Measurements from ENCODE around the gene CARD9. TPM values are rescaled to one million over a fixed set of nuclear protein-coding genes. Genes with fewer than 3 reads are reported as not detected.
A peak's percentile ranks its signal among the peaks of the same experiment; 100 is the strongest.
"Not testable (repeated sequence)": the region's sequence is repeated elsewhere in the genome, so short reads cannot be mapped to it uniquely, and the experiment has no call there.

The CARD9 gene
- 0.41 TPM for total RNA-seq

DNA sequence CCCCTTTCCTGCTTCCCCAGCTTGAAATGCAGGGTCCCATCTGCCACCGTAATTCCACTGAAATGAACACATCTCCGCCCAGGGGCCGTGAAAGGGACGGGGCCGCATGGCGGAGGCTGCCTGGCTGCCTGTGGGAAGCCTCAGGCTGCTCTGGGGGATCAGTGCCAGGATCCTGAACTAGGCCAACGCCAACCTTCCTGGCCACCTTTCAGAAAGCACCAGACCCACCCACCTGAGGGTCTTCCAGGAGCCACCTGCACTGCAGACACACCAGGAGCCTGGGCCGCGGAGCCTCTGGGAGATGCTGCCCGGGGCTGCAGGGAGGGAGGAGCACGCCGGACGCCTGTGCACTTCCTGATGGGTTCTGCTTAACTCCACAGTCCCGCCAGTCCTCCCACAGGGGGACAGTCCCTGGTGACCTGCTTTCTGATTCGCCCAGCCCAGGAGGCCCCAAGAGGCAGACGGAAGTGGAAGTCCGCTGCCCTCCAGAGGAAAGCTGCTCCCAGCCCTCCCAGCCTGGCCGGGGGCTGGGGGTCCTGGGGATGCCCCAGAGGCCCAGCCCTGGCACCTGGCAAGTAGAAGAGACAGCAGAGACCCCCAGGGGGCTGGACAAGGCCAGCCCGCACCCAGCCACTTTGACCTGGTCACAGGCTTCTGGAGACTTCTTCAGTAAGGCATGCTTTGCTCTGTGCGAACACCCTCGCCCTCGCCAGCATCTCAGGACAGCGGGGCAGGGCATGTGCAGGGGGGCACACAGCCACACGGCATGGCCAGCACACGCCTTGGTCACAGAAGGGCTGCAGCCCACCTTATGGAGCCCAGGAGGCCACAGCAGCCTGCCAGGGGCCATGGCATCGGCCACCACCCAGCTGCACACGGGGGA is at the start of gene CARD9:
CARD9 (minus strand) TSS at position 370 of the 883 bp plus-strand sequence. CDS start 1,591 bp downstream, outside the sequence.
- FAIRE-seq (no peak), DNase-seq (ENCODE audit: low spot score in 2 of 2) (no peak)

GRCh38 chr9:136422876-136423275 is 49.4 kb upstream of the CARD9 start:
- DNase-seq (ENCODE audit: low spot score in 2 of 2) (no peak), FAIRE-seq (no peak)

GRCh38 chr9:136421791-136422190 is 48.3 kb upstream of the CARD9 start:
- FAIRE-seq, result no peak
- DNase-seq (ENCODE audit: low spot score in 2 of 2), result no peak

DNA sequence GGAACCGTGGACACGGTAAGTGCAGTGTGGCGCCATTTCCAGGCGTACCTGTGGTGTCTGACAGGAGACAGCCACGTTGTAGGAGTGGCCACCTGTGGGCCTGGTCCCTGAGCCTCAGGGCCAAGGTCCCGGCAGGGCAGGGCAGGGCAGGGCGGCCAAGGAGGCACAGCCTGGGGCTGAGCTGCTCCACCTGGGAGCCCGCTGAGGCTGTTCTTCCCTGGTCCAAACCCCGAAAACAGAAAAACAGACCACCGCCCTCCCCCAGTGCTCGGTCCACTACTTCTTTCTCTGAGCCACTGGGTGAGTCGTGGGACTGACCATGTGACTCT is 45.6 kb upstream of the CARD9 start:
- DNase-seq (ENCODE audit: low spot score in 2 of 2) (no peak), FAIRE-seq (no peak)

DNA sequence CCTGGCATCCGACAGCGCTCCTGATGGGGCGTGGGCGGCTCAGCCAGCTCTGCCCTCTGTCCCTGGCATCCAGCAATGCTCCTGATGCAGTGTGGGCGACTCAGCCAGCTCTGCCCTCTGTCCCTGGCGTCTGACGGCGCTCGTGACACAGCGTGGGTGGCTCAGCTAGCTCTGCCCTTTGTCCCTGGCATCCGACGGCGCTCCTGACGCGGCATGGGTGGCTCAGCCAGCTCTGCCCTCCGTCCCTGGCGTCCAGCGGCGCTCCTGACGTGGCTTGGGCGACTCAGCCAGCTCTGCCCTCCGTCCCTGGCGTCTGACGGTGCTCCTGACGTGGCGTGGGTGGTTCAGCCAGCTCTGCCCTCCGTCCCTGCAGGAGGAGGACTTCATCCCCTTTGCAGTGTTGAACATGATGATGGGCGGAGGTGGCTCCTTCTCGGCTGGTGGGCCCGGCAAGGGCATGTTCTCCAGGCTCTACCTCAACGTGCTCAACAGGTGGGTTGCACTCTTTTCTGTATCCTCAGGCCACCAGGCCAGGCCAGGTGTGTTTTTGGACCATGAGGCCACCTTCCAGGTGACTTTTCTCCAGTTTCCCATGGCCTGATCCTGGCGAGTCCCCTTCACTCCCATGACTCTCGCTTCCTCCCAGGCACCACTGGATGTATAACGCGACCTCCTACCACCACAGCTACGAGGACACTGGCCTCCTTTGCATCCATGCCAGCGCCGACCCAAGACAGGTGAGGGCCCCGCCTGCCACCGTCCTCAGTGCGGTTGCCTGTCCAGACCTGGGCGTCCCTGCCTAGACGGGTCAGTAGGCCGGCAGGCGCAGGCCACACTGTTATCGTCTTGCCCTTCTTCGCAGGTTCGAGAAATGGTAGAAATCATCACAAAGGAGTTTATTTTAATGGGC is 45.0 kb upstream of the CARD9 start:
- DNase-seq (ENCODE audit: low spot score in 2 of 2), result no peak
- no peak for FAIRE-seq

- no peak for FAIRE-seq
Measured at GRCh38 chr9:136416914-136417313, 43.4 kb upstream of the CARD9 start.

GRCh38 chr9:136416427-136416826 is 43.0 kb upstream of the CARD9 start:
- DNase-seq (ENCODE audit: low spot score in 2 of 2), result no peak
- no peak for FAIRE-seq

More at GRCh38 chr9:136416914-136417313, 43.4 kb upstream of the CARD9 start:
- no peak for DNase-seq (ENCODE audit: low spot score in 2 of 2)

DNA sequence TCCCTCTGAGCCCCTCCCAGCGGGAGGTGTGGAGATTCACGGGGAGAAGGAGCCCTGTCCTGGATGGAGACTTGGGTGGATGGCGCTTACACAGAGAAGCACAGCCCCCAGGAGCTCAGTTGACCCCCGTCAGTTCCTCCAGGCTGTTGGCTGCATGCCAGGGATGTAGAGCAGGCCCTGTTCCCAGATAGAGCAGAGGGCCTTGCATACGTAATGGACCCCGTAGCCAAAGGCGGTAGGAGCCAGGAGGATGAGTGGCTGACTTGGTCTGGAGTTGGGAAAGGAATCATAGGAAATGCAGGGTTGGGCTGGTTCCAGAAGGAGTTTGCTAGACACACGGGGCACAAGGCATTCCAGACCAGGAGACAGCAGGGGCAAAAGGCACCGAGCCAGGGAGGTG is 39.5 kb upstream of the CARD9 start:
- DNase-seq (ENCODE audit: low spot score in 2 of 2), result no peak
- FAIRE-seq, result no peak

DNA sequence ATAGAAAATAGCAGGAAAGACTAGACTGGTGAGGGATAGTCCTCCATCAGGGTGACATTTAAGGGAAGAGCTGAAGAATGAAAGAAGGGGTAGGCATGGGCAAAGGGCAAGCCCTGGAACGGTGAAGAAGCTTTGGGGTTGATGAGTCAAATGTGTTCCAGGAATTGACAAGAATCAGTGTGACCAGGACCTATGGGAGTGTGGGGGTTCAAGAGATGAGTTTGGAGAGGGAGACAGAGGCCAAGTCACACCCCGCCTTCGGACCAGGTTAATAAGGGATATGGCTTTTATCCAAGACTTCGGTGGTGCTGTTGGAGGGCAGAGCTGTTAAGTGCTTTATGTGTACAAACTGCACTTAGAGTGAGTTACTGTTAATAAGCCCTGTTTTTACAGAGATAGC is 37.9 kb upstream of the CARD9 start:
- no peak for DNase-seq (ENCODE audit: low spot score in 2 of 2)
- no peak for FAIRE-seq

GRCh38 chr9:136410500-136411287 is 37.2 kb upstream of the CARD9 start, which contains the start of the genes ENTR1 and PMPCA:
Gene ENTR1, minus strand, starts transcription at chr9:136410614. Its CDS starts 217 bp downstream, at chr9:136410397.
Gene PMPCA, plus strand, starts transcription at chr9:136410658. Its CDS starts 11 bp downstream, at chr9:136410669.
- DNase-seq (ENCODE audit: low spot score in 2 of 2), result peak; percentile 99 to 100

DNA sequence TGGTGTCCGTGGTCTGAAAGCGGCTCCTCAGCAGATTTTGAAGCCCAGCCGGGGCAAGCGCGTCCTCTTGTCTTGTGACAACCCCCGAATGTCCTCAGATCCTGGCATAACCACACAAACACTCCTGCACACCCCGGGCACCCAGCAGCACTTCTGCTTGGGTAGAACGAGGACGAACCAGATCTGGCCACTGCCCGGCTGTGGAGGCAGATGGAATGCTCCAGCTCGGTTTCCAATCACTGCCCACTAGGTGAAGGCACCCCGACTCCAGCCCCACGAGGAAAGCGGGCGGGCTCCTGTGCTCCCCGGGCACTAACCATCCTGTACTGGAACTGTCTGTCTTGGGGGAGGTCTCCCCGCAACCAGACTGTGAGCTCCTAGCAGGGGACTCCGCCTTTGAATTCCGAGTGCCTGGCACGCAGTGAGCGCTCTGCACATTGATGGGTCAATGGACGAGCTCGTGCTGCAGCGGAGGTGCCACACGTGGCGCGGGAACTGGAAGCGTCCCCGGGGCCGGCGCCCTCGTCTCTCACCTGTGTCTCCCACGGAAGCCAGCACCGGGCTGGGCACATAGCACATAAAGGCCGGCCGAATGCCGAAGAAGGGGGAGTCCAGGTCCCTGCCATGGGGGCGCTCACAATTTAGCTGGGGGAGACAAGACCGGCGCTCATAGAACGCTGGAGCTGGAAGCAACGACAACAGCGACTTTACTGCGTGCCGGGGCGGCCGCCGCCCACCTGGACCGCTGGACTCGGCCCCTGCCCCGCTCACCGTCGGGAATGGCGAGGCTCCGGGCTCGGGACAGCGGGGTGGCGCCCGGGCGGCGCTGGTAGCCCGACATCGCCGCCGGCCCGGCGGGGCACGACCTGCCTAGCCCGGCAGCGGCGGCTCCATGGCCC is 36.3 kb upstream of the CARD9 start:
- DNase-seq (ENCODE audit: low spot score in 2 of 2) (peak in 1 of 2 donors; percentile 62), FAIRE-seq (no peak)

More at GRCh38 chr9:136410500-136411287, 37.2 kb upstream of the CARD9 start, which contains the start of the genes ENTR1 and PMPCA:
- FAIRE-seq, result no peak

GRCh38 chr9:136407911-136408310 is 34.4 kb upstream of the CARD9 start:
- no peak for FAIRE-seq

GRCh38 chr9:136407061-136407460 is 33.6 kb upstream of the CARD9 start:
- DNase-seq (ENCODE audit: low spot score in 2 of 2); FAIRE-seq: not testable (repeated sequence)

More at GRCh38 chr9:136407911-136408310, 34.4 kb upstream of the CARD9 start:
- DNase-seq (ENCODE audit: low spot score in 2 of 2), result no peak

GRCh38 chr9:136405904-136406303 is 32.4 kb upstream of the CARD9 start:
- DNase-seq (ENCODE audit: low spot score in 2 of 2); FAIRE-seq: not testable (repeated sequence)

DNA sequence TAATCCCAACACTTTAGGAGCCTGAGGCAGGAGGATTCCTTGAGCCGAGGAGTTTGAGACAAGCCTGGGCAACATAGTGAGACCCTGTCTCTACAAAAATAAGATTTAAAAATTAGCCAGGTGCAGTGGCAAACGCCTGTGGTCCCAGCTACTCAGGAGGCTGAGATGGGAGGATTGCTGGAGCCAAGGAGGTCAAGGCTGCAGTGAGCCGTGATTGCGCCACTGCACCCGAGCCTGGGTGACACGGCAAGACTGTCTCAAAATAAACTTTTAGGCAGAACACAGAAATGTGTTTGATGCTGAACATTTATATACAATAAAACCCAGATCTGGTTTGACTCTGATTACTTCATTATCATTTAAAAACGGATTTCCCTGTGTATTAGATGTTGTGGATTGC is 32.0 kb upstream of the CARD9 start:
- no peak for DNase-seq (ENCODE audit: low spot score in 2 of 2)
- no peak for FAIRE-seq

GRCh38 chr9:136404801-136405136 is 31.3 kb upstream of the CARD9 start:
- DNase-seq (ENCODE audit: low spot score in 2 of 2), result no peak
- no peak for FAIRE-seq

DNA sequence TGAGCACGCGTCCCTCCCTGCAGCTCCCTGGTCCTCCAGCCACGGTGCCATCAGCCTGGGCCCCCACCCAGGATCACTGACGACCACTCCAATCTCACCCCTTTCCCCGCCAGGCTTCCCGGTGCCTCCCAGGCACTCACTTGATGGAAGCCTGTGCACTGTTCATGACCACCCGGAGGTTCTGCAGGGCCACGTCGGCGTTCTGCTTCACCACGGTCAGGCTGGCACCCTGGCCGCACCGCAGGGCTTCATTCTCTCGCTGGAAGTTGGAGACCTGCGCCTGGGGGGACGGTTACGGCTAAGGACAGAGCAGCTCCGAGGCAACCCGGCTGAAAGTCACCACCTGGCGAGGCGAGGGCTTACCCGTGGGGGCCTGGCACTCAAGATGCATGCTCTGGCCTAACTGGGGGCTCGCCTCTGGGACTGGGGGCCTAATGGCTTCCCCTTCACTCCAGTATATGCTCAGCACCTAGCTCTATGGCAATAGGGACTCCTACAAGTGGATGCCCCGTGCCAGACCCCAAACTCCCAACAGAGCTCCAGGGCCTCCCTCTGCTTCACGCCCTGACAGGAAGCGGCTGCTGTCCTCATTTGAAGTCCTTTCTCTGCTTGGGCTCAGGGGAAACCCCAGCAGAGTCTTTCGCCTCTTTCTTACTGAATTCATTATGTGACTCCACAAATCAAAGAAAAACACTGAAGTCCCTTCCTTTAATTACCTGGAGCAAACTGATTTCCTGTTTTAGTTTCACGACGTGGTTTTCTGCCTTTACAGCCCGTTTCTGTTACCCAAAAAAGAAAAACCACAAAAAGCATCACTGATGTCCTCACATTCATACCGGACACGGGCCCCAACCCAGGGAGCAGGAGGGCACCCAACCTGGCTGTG is 30.7 kb upstream of the CARD9 start:
- DNase-seq (ENCODE audit: low spot score in 2 of 2) (no peak), FAIRE-seq (no peak)

GRCh38 chr9:136403538-136403914 is 30.1 kb upstream of the CARD9 start:
- DNase-seq (ENCODE audit: low spot score in 2 of 2) (no peak), FAIRE-seq (no peak)

All from frontal cortex (tissue), 4 donors.